ENCODE results near the gene CSNK1D. TPM values are rescaled to one million over a fixed set of nuclear protein-coding genes. Genes with fewer than 3 reads are reported as not detected.
A peak's percentile ranks its signal among the peaks of the same experiment; 100 is the strongest.

The CSNK1D gene
- polyA plus RNA-seq, 1 donor from 2014 or later = 29.9 TPM

- Histone ChIP-seq H3K27me3 (ENCODE audit: insufficient read depth, low read depth, low read length) (no peaks in the 10 kb centered on the region), H3K27ac (ENCODE audit: low read length) (peak overlapping the region; percentile 44), H4K20me1 (ENCODE audit: insufficient read depth) (no peaks in the 10 kb centered on the region), H3K9ac (ENCODE audit: low read length) (peak overlapping the region; percentile 48), H3K4me2 (ENCODE audit: low read length) (no peak overlapping the region), H2AFZ (ENCODE audit: low read depth, low read length) (no peak overlapping the region), H3K9me3 (ENCODE audit: low read length) (no peaks in the 10 kb centered on the region), H3K79me2 (replicated peaks; ENCODE audit: insufficient read depth, low read length) (no peaks in the 10 kb centered on the region), H3K4me3 (ENCODE audit: low read length) (peak overlapping the region; percentile 59), H3F3A (ENCODE audit: insufficient read depth, low read length, poor library complexity, severe bottlenecking) (peaks cover 2% of the 10 kb centered on the region), H3K36me3 (ENCODE audit: insufficient read depth, low read length) (no peaks in the 10 kb centered on the region), H3K9me2 (ENCODE audit: insufficient read depth, low read length) (no peaks in the 10 kb centered on the region)
- TF ChIP-seq EP300 (conservative IDR thresholded peaks at IDR 0.05; ENCODE audit: poor library complexity, severe bottlenecking) = no peak
- TF ChIP-seq RAD21 (conservative IDR thresholded peaks at IDR 0.05) = no peak
- no peak for TF ChIP-seq CTCF (IDR thresholded peaks at IDR 0.05; ENCODE audit: poor library complexity, severe bottlenecking)
Observed at GRCh38 chr17:82294064-82294773, 20.7 kb upstream of the CSNK1D start.

GRCh38 chr17:82292251-82293154, 19.0 kb upstream of the CSNK1D start:
- Histone ChIP-seq H3K9me2 (ENCODE audit: insufficient read depth, low read length) (no peaks in the 10 kb centered on the region), H3K4me3 (ENCODE audit: low read length) (peak overlapping the region; percentile 88), H3K27ac (ENCODE audit: low read length) (peak overlapping the region; percentile 93)

More at GRCh38 chr17:82292251-82293154, 19.0 kb upstream of the CSNK1D start:
- Histone ChIP-seq H4K20me1 (ENCODE audit: insufficient read depth) (no peaks in the 10 kb centered on the region), H3K27me3 (ENCODE audit: insufficient read depth, low read depth, low read length) (no peaks in the 10 kb centered on the region), H3K79me2 (replicated peaks; ENCODE audit: insufficient read depth, low read length) (no peaks in the 10 kb centered on the region), H2AFZ (ENCODE audit: low read depth, low read length) (peak overlapping the region; percentile 73), H3F3A (ENCODE audit: insufficient read depth, low read length, poor library complexity, severe bottlenecking) (peaks cover 2% of the 10 kb centered on the region), H3K4me2 (ENCODE audit: low read length) (peak overlapping the region; percentile 39), H3K36me3 (ENCODE audit: insufficient read depth, low read length) (no peaks in the 10 kb centered on the region), H3K9ac (ENCODE audit: low read length) (peak overlapping the region; percentile 96), H3K9me3 (ENCODE audit: low read length) (no peaks in the 10 kb centered on the region)
- TF ChIP-seq POLR2AphosphoS5 (IDR thresholded peaks at IDR 0.05) = peak; percentile 93
- peak; percentile 95 for TF ChIP-seq MXI1 (conservative IDR thresholded peaks at IDR 0.05; ENCODE audit: poor library complexity, severe bottlenecking)
- TF ChIP-seq SMC3 (conservative IDR thresholded peaks at IDR 0.05; ENCODE audit: poor library complexity) = no peak
- peak; percentile 26 for TF ChIP-seq EP300 (conservative IDR thresholded peaks at IDR 0.05; ENCODE audit: poor library complexity, severe bottlenecking)
- TF ChIP-seq REST (IDR thresholded peaks at IDR 0.05; ENCODE audit: borderline replicate concordance) = peak; percentile 88
- no peak for TF ChIP-seq EZH2 (IDR thresholded peaks at IDR 0.05; ENCODE audit: borderline replicate concordance, insufficient read depth, low read length, poor library complexity, severe bottlenecking)
- TF ChIP-seq TAF1 (IDR thresholded peaks at IDR 0.05; ENCODE audit: low read depth) = no peak

Data from neural cell (in vitro differentiated cells).